GM13976 (cell line): ENCODE results near the gene VTI1A.

Experiments
- DNase-seq: peaks from one replicate; pipeline ENCODE4 v3.0.0; 2012; ENCODE audit warnings: low spot score
- in situ Hi-C: fragments of 300-500 bp; cut with MboI; formaldehyde crosslinking; loops from one replicate; pipeline ENCODE4 v1.12.0; 2022; ENCODE audit warnings: low sequenced_read_pairs, mixed read lengths, inconsistent platforms; ENCODE audit not compliant: unreplicated experiment
- TF ChIP-seq, protein P1 (sequence below): IDR thresholded peaks from 2 replicates; pipeline ENCODE4 v1.5.1; 2012; ENCODE audit warnings: borderline replicate concordance, mild to moderate bottlenecking; ENCODE audit not compliant: insufficient read depth; ENCODE audit errors: extremely low read depth, missing control alignments, control extremely low read depth

VTI1A gene

DNA sequence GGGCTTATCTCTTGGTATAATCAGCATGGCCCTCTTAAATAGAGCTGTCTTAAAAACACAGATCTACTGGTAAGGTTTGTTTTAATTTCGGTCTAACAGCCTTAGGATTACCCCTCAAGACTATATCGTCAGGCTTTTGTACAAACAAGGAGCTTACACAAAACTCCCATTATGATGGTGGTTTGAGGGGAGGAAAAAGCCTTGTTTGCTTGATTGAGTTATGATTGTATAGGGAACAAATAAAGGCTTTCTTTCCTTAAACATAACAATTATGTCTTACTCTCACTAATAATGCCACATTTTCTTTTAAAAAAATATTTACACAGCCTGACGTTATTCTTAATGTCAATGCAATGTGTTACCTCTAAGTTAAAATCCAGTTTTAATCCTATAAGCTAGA lies 314.2 kb downstream of the VTI1A start:
- TF ChIP-seq, protein P1, sequence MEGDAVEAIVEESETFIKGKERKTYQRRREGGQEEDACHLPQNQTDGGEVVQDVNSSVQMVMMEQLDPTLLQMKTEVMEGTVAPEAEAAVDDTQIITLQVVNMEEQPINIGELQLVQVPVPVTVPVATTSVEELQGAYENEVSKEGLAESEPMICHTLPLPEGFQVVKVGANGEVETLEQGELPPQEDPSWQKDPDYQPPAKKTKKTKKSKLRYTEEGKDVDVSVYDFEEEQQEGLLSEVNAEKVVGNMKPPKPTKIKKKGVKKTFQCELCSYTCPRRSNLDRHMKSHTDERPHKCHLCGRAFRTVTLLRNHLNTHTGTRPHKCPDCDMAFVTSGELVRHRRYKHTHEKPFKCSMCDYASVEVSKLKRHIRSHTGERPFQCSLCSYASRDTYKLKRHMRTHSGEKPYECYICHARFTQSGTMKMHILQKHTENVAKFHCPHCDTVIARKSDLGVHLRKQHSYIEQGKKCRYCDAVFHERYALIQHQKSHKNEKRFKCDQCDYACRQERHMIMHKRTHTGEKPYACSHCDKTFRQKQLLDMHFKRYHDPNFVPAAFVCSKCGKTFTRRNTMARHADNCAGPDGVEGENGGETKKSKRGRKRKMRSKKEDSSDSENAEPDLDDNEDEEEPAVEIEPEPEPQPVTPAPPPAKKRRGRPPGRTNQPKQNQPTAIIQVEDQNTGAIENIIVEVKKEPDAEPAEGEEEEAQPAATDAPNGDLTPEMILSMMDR = no peak
- in situ Hi-C loops = no loop called here
- no peak for DNase-seq

DNA sequence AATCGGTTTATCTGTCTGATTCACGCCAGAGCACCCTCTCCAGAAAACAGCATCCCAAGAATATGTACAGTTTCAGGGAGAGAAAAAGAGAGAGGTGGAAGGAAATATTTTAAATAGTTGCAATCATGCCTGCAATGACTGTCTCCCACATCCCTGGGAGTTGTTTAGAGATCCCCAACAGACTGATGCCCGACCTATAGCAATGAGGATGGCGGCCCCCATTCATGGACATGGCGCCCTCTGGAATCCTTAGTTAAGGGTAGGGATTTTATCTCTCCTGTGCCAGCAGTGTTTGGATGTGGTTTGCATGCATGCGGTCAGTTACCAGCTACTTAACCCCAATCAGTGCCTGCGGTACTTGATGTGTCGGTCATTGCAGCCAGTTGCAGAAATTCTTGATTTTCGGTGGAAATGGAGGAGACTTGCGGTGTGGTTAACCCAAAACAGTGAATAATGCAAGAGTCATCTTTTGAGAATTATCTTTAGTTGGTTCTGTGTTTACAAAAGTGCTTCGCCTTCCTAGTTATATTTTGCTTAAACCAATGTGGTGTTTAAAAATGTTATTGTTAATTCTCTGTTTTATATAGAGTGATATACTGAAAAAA lies 317.0 kb downstream of the VTI1A start:
- TF ChIP-seq, protein P1 = no peak
- in situ Hi-C loops = no loop called here
- DNase-seq = no peak

DNA sequence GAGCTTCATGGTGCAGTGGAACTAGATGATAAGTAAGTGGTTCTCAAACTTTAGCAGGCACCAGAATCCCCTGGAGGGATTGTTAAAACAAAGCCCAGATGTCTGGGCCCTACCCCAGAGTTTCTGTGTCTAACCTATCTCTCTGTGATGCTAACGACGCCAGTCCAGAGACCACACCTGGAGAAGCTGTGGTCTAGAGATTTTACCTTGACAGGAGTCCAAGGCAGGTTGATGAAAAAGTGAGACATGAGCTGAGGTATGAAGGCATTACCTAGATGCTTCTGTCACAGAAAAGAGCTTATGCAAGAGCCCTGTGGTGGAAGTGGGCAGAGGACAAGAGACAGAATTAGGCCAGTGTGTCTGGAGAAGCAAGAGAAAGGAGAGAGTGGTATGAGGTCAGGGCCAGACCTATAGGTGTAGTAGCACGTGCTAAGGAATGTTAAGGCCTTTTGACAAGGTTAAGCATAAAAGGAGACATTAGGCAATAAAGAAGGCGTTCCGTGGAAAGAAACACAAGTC lies 318.8 kb downstream of the VTI1A start:
- in situ Hi-C loops = no loop called here
- DNase-seq = no peak
- TF ChIP-seq, protein P1 = no peak

DNA sequence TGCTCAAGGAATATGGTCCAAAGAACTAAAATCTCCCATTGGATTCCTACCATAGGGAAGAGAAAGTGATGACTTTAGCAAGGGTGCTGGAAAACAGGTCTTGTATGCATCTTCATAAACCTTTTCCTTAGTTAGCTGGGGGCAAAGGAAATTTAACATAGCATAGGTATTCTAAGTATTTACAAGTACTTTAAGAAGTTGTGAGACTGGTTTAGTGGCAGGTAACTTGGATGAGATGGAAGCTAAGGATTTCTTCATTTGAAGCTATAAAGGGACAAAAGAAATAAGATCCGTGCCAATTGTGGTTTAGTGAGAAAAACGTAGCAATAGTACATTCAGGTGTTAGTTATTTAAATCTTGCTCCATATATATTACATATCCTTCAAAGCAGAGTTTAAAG lies 319.6 kb downstream of the VTI1A start:
- DNase-seq = no peak
- in situ Hi-C loops = no loop called here
- TF ChIP-seq, protein P1 = no peak

DNA sequence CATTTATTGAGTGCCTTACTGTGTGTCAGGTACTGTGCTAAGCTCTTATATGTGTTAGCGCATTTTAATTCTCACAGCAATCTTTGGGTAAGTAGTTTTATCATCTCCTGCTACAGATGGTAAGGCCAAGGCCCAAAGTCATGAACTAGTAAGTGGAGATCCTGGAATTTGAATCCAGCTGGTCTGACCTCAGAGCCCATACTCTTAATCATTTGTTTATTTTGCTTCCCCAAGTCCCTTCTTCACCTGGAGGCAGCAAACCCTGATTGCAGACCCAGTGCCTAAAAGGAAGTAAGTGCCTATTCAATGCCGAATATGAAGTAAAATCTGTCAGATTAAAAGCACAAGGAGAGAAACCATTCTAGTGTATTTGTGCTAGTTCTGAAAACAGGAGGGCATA lies 320.1 kb downstream of the VTI1A start:
- in situ Hi-C loops = no loop called here
- TF ChIP-seq, protein P1 = no peak
- no peak for DNase-seq

DNA sequence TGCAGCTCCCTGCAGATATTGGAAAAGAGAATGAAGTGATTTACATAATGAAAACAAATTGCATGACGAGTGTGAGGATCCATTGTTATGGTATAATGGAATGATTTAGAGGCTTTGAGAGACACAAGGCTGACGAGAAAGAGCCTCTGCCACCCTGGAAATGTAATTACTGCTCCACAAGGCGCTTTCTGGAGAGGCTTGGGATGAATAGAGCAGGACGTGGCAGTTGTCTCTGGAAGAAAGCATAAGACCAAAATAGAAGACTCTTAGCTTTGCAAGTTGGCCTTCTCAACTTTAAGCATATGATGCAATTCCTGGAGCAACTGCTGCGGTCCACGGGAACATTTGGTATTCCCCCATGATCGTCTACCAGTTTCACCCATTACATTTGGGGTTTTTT lies 321.1 kb downstream of the VTI1A start:
- in situ Hi-C loops = no loop called here
- no peak for DNase-seq
- TF ChIP-seq, protein P1 = no peak

DNA sequence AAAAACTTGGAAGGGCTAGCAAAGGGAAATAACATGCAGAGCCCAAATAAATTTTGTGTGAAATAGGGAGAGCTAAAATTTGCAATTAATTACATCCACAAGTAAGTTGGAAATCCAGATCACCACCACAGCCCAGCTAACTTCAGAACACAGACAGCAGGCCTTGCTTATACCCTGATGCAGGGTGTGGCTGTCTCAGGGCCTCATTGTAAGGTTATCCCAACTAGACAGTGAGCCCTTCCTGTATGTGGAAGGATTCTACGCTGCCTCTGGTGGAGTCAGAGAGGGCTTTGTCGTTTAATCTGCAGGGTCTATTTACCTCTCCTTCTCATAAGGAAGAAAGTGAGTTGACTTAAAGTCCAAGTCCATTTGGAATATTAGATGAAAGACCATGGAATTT lies 322.1 kb downstream of the VTI1A start:
- TF ChIP-seq, protein P1 = no peak
- in situ Hi-C loops = no loop called here

More for the DNA sequence above, 322.1 kb downstream of the VTI1A start:
- DNase-seq = no peak
